Activated T-helper 9 cell treated with anti-CD3 and anti-CD28 coated beads, Interleukin-2, amount 50 U/mL, for 16 hours (primary cell): ENCODE measurements around the gene SURF2.

Source experiments
- DNase-seq: peaks from one replicate; pipeline ENCODE4 v3.0.0-alpha.2; 2020; ENCODE audit warnings: low read depth

The SURF2 gene

DNA sequence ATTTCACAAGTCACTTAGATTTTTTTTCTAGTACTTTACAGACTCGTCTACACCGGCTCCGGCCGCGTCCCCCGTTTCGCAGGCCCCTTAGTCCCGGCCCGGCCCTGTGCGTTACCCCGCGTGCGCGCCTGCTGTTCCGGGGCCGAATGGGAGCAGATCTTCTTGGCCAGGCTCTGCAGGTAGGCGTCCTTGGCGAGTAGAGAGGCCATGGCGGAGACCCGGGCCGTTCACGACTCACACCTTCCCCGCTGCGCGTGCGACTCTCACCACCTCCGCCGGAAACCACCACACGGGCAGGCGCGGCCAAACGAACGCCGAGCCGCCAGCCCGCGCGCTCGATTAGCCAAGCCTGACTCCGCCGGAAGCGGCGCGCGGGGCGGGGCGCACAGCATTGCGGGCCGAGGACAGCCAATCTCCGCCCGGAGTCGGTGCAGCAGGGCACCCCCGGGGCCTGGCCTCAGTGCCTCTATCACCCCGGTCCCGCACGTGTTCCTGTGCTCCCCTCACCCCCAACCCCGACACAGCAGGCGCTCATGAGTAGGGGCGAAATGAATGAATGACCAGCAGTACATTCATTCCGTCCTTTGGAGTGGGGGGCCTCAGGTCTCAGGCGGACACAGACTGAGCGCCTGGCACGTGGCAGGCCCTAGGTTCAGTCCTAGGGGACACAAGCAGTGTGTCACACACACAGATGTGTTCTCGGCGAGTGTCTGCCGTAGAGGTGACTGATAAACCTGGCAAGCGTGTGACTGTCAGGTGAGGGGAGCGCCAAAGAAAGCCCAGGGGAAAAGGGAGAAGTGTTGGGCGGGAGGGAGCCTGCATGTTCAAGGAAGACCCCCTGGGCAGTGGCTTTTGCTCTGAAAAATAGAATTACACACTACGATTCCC lies 20.2 kb upstream of the SURF2 start, which contains the start of gene SURF6:
Gene SURF6, minus strand, starts transcription at position 265 of the 888 bp plus-strand sequence. Its CDS starts 56 bp downstream, at position 209.
- DNase-seq, result peak; percentile 92

DNA sequence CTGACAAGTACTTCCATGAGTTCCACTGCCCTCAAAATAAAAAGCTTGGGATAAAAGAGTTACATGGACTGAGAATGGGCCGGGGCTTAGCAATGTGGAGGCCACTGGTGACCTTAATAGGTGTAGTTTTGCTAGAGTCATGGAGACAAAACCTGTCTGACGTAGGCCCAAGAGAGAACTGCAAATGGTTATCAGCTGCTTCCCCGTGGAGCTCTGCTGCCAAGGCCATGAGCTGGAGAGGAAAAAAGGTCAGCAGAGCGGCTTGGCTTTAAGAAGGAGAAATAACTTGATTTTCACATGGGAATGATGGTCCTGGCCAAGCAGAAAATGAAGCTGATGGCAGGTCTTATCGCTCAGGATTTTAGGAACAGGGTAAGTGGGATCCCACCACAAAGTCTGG lies 16.7 kb upstream of the SURF2 start:
- no peak for DNase-seq

DNA sequence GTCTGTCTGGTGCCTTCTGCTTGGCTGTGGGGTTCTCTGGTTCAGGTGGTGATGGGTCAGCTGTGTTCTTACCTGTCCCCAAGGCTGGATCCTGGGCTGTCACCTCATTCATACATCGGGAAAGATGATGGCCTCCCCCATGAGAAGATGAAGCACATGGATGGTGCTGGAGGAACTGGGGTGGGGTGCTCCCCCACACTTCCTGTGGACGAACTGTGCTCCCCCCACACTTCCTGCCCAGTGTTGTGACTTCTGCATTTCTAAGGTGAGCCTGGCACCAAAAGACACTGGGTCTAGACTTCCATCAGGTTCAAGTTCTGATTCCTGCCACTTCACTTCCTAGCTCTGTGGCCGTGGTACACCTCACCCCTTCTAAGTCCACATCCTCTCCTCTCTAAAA lies 16.1 kb upstream of the SURF2 start:
- DNase-seq, result no peak

GRCh38 chr9:133340916-133341315 lies 15.4 kb upstream of the SURF2 start:
- no peak for DNase-seq

GRCh38 chr9:133341369-133342068 lies 14.8 kb upstream of the SURF2 start:
- no peak for DNase-seq

DNA sequence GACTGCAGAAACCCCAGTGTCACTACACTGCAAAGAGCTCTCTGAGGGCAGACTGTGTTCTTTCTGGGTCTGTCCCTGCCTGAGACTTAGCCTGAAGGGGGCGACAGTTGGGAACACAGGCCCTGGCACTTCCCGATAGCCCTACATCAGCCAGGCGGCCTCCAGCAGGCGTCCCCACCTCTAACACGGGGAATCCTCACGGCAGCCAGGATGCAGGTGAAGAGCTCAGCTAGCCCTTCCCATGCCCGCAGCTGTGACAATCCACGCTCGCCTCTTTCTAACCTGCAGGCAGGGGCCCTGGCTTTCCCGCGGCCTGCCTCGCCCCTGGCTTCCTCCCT lies 14.3 kb upstream of the SURF2 start:
- DNase-seq, result no peak

GRCh38 chr9:133342570-133342969 lies 13.8 kb upstream of the SURF2 start:
- no peak for DNase-seq

- DNase-seq, result no peak
Observed at GRCh38 chr9:133344071-133344470, 12.3 kb upstream of the SURF2 start.

DNA sequence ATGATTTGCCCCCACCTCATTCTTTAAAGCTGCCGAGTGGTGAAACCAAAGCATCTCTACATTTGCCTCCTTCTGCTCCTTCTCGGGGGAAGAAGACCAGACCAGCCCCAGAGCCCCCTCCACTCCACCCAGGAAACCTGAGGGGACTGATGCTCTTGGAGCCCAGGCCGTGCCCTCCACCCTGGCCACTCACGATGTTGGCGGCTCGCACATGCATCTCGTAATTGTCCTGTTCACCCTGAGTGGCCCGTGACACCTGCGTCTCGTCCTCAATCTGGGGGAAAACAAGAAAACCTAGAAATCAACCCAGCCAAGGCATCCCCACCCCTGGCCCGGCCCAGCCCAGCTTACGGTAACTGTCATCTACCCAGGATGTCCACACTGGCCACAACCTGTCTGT lies 11.4 kb upstream of the SURF2 start:
- DNase-seq, result no peak

DNA sequence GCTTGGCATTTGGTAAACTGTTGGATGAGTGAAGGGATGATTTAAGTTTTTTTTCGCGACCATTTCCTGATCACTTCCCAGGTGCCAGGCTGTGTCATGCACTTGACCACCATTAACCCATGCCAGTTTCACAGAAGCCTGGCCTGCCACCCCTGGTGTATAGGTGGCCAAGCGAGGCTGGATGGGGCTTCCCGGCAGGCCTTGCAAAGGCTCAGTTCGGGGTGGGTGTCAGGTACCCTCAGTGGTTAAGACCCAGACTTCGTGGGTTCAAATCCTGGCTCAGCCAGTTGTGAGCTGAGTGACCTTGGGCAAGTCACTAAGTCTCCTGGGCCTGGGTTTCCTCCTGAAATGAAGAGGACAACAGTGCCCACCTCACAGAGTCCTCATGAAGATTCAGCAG lies 10.8 kb upstream of the SURF2 start:
- DNase-seq, result no peak

DNA sequence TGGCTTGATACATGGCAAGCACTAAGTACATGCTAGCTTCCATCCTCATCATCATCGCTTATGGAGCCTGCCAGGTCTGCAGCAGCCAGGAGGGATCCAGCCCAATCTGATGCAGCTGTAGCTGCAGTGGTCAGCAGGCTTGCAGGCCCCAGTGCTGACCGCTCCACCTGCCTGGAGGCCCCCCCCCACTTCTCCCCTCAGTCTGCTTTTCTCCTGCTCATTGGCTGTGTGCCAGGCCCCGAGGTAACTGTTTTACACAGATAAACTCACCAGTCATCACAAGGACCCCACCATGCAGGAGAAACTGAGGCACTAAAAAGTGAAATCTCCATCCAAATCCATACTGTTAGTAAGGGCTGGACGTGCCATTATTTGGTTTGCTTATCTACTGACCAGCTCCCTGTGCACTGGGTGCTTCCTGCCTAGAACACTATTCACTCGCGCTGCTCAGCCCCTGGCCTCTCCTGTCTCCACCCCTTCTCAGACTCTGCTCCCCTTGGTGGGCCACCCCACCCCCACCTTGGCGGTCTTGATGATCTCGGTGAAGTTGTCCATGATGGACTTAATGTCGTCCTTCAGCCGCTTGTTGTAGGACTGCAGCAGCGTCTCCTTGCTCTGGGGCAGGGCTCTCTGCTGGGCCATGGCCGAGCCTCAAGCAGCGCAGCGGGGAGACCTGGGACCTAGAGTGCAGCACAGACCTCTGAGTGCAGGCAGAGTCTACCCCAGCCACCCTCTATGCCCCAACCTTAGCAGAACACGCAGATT lies 10.1 kb upstream of the SURF2 start:
- DNase-seq, result no peak

DNA sequence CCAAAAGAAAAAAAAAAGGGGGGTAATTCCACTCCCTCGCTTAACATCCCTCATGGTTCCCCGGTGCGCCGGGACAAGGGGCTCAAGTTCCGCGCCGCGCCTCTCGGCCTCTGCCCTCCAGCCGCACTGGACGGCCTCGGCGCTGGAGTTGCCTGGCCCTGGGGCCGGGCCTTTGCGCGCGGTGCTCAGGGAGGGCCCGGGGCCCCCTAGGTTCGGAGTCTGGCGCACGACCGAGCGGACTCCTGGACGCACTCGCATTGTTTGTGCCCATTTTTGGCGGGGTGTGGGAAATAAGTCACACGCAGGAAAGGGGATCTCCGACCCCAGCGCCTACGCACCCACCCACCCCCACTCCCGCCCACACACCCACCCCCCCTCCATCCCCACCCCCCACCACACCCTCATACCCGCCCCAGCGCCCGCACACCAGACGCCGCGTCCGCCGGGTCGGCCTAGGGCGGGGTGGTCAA lies 8.8 kb upstream of the SURF2 start:
- DNase-seq, result no peak

DNA sequence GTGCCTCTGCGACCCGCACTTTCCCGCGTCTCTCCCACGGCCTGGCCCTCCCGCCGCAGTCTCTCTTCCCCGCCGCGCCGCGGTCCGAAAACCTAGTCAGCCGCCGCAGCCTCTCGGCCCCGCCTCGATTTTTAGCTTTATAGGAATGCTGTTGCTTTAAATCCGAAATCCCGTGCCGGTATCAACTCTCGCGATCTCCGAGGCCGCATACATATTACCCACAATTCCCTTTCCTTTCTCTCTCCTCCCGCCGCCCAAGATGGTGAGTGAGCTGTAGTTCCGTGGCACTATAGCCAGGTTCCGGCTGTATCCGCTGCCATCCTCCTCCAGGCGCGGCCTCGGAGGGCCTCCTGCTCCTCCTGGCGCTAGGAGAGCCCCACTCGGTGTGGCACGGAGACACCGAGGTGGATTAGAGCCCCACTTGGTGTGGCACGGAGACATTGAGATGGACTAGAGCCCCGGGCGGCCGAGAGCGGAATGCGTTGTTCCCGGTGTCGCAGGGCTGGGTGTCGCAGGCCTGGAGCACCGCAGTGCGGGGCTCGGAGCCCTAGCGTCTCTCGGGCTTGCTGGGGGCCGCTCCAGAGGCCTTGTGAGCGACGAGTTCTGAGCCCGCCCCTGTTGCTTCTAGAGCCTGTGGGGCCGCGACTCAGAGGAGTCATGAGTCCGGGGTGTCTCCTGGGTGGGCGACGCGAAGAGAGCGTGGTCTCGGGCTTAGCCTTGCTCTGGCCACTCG lies 8.2 kb upstream of the SURF2 start, which contains the start of the genes MED22 and RPL7A:
Gene MED22, minus strand, starts transcription at position 147 of the 733 bp plus-strand sequence. CDS start 1,469 bp downstream, outside the sequence.
Gene RPL7A, plus strand, starts transcription at position 234 of the 733 bp plus-strand sequence. Its CDS starts 26 bp downstream, at position 260.
- DNase-seq, result peak; percentile 84

- DNase-seq, result no peak
Observed at GRCh38 chr9:133348718-133349573, 7.4 kb upstream of the SURF2 start.

- DNase-seq, result no peak
Observed at GRCh38 chr9:133349965-133350616, 6.3 kb upstream of the SURF2 start.

- DNase-seq, result no peak
Observed at GRCh38 chr9:133351526-133351907, 4.8 kb upstream of the SURF2 start.

DNA sequence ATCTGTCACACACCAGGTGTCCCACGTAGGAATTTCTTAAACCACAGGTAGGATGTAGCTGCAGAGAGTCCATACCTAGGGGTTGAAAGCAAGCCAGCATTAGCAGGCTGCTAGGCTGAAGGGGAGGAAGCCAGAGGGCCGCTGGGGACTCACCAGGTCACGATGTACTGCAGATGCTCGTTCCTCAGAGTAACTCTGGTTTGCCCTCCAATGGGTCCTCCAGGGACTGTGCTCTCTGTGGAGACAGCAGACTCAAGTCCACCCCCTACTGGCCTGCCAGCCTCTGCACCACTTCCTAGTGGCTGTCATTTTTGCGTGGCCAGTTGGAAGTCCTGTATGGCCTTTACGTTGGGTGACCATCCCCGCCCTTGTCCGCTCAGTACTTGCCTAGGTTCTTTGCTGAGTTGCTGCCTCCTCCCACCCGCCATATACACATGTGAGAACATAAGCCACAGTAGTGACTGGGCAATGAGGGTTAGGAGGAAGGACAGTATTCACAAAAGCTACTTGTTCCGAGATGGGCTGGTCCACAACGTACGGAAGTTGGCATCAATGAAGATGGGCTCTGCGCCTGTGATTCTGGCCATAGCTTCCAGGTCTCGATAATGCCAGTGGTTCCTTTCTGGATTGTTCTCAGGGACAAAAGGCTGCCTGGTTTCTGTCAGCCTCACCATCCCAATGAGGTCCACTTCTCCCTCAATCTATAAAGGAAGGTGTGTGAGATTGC lies 4.3 kb upstream of the SURF2 start:
- DNase-seq, result no peak

DNA sequence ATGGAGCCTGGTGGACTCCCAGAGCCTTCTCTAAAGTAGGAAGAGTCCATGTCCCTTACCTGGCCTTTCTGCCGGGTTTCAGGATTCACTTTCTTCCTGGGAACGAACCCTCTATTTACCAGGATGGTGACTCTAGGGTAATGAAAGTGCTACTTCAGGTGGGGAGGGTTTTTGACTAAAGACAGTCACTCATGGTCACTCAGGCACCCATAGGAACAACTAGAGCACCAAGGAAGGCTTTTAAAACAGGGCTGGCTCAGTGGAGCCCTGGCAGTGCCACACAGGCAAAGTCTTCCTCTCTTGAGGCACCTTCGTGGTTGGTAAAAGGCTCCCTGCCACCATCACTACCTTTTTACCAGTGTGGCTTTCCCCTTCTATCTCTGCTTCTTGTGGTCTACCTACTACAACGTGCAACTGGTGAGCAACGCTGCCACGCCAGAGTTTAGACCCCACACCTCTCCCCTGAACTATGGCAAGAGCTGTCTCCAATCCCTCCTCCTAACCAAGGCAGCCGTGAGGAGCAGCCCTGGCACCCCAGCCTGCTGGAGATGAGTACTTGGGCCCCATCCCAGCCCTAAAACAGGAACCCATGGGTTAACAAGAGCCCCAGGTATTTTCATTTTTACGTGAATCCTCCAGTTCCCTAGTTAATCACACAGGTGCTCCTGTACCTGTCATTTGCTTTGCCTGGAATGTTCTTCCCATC lies 3.6 kb upstream of the SURF2 start:
- no peak for DNase-seq

GRCh38 chr9:133353548-133353947 lies 2.8 kb upstream of the SURF2 start:
- no peak for DNase-seq
